NCI-H446 treated with DMSO at 0.1 percent for 48 hours (cell line): ENCODE results near the gene UGT2B15.
"Not testable (repeated sequence)": the region's sequence is repeated elsewhere in the genome, so short reads cannot be mapped to it uniquely, and the experiment has no call there.

Experiments used
- DNase-seq: peaks from one replicate; lab custom pipeline; 2025; lab: John Stamatoyannopoulos, UW

Gene UGT2B15

DNA sequence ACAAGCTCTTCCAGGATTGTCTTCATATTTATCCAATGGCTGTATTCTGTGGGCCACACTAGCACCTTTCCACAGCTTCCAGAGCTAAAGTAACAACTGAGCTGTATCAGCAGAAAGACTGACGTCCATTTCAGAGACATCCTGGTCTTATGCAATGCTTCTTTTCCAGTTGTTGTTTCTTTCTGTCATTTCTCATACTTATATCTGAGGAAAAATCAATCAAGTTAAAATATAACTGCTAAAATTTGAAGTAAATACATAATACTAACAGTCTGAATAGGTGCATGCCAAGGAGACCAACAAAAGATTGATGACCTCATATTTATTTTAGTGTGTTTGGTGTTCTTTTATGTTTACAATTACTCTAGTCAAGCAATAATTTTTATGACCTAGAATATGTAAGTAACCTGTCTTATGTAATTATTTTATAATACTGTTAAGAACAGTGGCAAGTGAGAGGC, at the start of gene UGT2B15:
Gene UGT2B15, minus strand, starts transcription at position 174 of the 461 bp plus-strand sequence. Its CDS starts 34 bp downstream, at position 140.
- DNase-seq: not testable (repeated sequence)

GRCh38 chr4:68719075-68719473, 48.6 kb upstream of the UGT2B15 start:
- no peak for DNase-seq

- DNase-seq: no peak
These were observed 48.1 kb upstream of the UGT2B15 start for GRCh38 chr4:68718447-68719074.

GRCh38 chr4:68717999-68718398, 47.5 kb upstream of the UGT2B15 start:
- no peak for DNase-seq

DNA sequence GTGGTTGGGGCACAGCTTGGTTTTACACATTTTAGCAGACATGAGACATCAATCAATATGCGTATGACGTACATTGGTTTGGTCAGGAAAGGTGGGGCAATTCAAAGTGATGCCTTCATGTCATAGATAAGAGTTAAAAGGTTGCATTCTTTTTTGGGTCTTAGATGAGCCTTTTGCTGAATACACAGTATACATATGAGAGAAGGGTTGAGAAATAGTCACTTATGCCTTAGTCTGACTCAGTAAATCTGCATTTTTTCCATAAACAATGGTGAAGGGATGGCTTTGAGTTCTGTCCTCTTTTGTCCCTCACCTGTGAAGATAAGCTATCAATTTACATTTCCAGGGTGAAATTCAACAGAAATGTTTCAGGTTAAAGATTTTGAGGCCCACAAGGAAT, 43.9 kb upstream of the UGT2B15 start:
- no peak for DNase-seq

GRCh38 chr4:68712207-68712606, 41.8 kb upstream of the UGT2B15 start:
- DNase-seq: no peak

- DNase-seq: no peak
These were observed 38.1 kb upstream of the UGT2B15 start for GRCh38 chr4:68708566-68708965.

DNA sequence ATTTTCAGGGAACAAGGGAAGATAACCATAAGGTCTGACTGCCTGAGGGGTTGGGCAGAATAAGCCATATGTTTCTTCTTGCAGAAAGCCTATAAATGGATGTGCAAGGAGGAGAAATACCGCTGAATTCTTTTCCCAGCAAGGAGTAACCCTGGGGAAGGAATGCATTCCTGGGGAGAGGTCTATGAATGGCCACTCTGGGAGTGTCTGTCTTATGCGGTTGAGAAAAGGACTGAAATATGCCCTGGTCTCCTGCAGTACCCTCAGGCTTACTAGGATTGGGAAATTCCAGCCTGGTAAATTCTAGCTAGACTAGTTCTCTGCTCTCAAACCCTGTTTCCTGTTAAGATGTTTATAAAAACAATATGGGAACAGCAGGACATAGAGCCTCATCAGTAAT, 32.7 kb upstream of the UGT2B15 start:
- DNase-seq: not testable (repeated sequence)

DNA sequence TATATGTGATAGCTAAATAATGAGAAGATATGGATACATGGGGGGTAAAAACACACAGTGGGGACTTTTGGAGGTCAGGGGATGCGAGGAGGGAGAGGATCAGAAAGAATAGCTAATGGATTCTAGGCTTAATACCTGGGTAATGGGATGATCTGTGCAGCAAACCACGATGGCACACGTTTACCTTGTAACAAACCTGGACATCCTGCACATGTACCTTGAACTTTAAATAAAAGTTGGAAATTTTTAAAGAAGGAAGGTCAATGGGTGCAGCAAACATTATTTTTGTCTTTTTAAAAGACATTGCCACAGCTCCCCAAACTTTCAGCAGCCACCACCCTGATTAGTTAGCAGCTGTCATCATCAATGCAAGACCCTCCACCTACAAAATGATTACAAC, 29.7 kb upstream of the UGT2B15 start:
- no peak for DNase-seq

- no peak for DNase-seq
These were observed 23.0 kb upstream of the UGT2B15 start for GRCh38 chr4:68693325-68694075.

GRCh38 chr4:68691186-68691585, 20.7 kb upstream of the UGT2B15 start:
- no peak for DNase-seq

- no peak for DNase-seq
These were observed 12.6 kb upstream of the UGT2B15 start for GRCh38 chr4:68683034-68683433.

DNA sequence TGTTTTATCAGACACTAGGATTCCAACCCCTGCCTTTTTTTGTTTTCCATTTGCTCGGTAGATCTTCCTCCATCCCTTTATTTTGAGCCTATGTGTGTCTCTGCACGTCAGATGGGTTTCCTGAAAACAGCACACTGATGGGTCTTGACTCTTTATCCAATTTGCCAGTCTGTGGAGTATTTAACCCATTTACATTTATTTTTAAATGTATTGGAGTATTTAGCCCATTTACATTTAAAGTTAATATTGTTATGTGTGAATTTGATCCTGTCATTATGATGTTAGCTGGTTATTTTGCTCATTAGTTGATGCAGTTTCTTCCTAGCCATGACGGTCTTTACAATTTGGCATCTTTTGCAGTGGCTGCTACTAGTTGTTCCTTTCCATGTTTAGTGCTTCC, 10.8 kb upstream of the UGT2B15 start:
- not testable (repeated sequence) for DNase-seq

DNA sequence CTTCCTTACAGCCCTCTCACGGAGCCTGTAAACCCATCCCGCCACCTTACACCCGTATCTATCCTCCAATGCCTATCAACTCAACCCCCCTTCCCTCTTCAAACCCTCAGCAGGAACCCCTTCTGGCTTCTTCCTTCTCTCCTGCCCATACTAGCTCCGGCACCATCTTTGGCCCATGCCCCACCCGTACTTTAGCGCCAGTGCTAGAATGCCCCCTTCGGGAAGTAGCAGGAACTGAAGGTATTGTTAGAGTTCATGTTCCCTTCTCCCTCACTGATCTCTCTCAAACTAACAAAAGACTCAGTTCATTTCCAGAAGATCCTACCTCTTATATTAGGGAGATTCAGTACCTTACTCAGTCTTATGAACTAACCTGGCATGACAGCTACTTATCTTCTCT, 2.7 kb upstream of the UGT2B15 start:
- DNase-seq: no peak

GRCh38 chr4:68671217-68671616, 765 bp upstream of the UGT2B15 start:
- not testable (repeated sequence) for DNase-seq

DNA sequence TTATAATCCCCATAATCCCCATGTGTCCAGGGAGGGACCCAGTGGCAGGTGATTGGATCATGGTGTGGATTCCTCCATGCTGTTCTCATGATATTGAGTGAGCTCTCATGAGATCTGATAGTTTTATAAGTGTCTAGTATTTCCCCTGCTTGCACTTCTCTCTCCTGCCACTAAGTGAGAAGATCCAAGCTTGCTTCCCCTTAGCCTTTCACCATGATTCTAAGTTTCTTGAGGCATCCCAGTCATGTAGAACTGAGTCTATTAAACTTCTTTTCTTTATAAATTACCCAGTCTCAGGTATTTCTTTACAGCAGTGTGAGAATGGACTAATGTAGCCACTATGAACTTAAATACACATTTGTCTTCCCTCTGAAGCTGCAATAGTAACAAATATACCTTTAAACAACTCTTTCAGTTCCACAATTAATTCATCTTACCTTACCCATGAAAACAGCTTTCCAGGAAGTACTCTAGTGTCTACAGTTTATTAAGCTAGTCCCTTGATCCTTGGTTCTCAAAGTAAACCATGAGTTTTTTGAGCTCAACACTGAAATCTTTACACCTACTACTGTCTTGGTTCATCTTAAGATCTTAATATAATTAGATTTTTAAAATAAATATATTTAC, 1.8 kb downstream of the UGT2B15 start:
- not testable (repeated sequence) for DNase-seq

GRCh38 chr4:68667551-68667950, 2.9 kb downstream of the UGT2B15 start:
- not testable (repeated sequence) for DNase-seq

DNA sequence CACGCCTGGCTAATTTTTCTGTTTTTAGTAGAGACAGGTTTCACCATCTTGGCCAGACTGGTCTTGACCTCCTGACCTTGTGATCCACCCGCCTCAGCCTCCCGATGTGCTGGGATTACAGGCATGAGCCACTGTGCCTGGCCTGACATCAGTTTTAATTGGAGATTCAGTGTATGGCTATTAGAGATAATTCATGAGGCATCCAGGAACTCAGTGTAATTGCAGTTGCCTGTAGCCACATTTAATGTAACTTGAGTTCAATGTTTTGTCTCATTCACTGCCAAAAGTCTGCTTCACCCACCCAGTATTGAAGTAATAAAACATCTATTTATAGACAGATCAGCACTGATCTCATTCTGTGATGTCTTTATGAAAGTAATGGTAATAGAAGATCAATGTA, 5.7 kb downstream of the UGT2B15 start:
- DNase-seq: not testable (repeated sequence)

- DNase-seq: not testable (repeated sequence)
These were observed 7.4 kb downstream of the UGT2B15 start for GRCh38 chr4:68662836-68663574.

GRCh38 chr4:68658672-68659071, 11.8 kb downstream of the UGT2B15 start:
- no peak for DNase-seq

DNA sequence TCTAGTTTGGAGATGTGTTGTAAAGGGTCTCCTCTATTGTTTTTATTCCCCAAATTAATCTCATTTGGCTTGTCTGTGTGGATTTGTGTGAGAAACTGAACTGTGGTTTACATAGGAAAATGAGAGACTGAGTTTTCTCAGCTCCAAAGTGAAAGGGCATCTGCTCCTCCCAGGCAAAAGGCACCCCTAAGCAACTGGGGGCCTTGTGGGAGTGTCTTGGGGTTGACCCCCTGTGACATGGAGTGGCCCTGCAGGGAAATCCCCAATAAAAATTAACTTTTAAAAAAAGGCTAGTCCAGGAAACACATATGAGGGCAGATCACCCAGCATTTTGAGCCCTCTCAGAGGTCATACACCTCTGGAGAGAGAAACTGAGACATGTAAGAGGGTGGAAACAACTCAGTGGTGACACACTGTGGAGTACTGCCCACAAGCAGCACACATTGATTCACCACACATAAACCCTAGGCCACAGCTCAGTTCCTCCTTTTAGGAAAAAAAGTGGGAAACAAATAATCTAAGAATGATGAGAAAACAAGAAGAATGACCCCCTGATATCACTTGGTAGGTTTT, 13.3 kb downstream of the UGT2B15 start:
- DNase-seq: not testable (repeated sequence)

DNA sequence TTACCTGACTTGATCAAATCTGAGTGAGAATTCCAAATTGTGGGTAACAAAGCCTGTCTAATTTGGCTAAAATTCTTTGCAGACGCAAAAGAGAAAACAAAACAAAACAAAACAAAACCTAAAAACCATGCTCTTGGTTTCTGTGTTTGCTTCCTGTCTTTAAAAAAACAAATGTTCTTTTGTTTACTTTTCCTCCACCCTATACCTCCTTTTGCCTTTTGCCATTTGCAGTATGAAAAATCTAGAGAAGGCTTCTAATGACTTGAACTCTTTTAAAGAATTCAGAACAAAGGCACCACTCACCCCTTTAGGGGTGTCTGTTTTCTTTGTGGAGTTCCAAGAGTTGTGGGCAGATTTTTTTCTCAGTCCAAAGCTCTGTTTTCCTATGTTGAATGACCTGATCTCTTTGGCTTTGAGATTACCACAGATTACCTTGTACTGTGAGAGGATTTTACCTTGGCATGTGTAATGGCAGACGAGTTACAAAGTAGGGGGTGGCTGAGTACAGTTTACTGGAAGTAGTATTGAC, 13.9 kb downstream of the UGT2B15 start:
- not testable (repeated sequence) for DNase-seq
